ENCODE data around the gene SENP3.

Gene SENP3

GRCh38 chr17:7576432-7576937 is 14.8 kb downstream of the SENP3 start:
- Histone ChIP-seq H3K36me3 (replicated peaks) (peaks cover 62% of the 10 kb centered on the region), H3K4me3 (ENCODE audit: low read depth, low read length) (no peak overlapping the region), H3K27ac (no peak overlapping the region), H3K27me3 (replicated peaks) (no peaks in the 10 kb centered on the region)
- DNase-seq, result no peak
- TF ChIP-seq, protein P1, sequence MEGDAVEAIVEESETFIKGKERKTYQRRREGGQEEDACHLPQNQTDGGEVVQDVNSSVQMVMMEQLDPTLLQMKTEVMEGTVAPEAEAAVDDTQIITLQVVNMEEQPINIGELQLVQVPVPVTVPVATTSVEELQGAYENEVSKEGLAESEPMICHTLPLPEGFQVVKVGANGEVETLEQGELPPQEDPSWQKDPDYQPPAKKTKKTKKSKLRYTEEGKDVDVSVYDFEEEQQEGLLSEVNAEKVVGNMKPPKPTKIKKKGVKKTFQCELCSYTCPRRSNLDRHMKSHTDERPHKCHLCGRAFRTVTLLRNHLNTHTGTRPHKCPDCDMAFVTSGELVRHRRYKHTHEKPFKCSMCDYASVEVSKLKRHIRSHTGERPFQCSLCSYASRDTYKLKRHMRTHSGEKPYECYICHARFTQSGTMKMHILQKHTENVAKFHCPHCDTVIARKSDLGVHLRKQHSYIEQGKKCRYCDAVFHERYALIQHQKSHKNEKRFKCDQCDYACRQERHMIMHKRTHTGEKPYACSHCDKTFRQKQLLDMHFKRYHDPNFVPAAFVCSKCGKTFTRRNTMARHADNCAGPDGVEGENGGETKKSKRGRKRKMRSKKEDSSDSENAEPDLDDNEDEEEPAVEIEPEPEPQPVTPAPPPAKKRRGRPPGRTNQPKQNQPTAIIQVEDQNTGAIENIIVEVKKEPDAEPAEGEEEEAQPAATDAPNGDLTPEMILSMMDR (IDR thresholded peaks at IDR 0.05; ENCODE audit: low read depth, low read length, missing control alignments), result no peak
- in situ Hi-C loops (cut with HindIII; ENCODE audit: low pct_ligation_motif_present, low sequenced_read_pairs), result no loop called here

GRCh38 chr17:7577327-7578199 is 15.8 kb downstream of the SENP3 start:
- in situ Hi-C loops (cut with HindIII; ENCODE audit: low pct_ligation_motif_present, low sequenced_read_pairs), result no loop called here

DNA sequence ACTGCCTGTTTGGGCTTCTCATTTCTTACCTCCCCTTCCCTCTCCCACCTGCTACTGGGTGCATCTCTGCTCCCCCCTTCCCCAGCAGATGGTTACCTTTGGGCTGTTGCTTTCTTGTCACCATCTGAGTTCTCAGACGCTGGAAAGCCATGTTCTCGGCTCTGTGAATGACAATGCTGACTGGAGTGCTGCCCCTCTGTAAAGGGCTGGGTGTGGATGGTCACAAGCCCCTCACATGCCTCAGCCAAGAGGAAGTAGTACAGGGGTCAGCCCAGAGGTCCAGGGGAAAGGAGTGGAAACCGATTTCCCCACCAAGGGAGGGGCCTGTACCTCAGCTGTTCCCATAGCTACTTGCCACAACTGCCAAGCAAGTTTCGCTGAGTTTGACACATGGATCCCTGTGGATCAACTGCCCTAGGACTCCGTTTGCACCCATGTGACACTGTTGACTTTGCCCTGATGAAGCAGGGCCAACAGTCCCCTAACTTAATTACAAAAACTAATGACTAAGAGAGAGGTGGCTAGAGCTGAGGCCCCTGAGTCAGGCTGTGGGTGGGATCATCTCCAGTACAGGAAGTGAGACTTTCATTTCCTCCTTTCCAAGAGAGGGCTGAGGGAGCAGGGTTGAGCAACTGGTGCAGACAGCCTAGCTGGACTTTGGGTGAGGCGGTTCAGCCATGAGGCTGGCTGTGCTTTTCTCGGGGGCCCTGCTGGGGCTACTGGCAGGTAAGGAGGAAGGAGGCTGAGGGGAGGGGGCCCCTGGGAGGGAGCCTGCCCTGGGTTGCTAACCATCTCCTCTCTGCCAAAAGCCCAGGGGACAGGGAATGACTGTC is 17.5 kb downstream of the SENP3 start, which contains the start of gene CD68:
TSS of gene CD68 (plus strand) at position 638 of the 833 bp plus-strand sequence. CDS start at position 678, 40 bp downstream.
- no peak within 1 kb of the TSS for H3K4me3 ChIP-seq (ENCODE audit: low read depth, low read length)
- peak within 1 kb of the TSS; percentile 33 for H3K27ac ChIP-seq
- no peaks in the 10 kb centered on the region for H3K27me3 ChIP-seq (replicated peaks)
- peak; percentile 79 for DNase-seq
- peaks cover 49% of the 10 kb centered on the region for H3K36me3 ChIP-seq (replicated peaks)
- TF ChIP-seq, protein P1 (IDR thresholded peaks at IDR 0.05; ENCODE audit: low read depth, low read length, missing control alignments), result no peak
- in situ Hi-C loops (cut with HindIII; ENCODE audit: low pct_ligation_motif_present, low sequenced_read_pairs), result no loop called here

More at GRCh38 chr17:7577327-7578199, 15.8 kb downstream of the SENP3 start:
- no peak overlapping the region for H3K4me3 ChIP-seq (ENCODE audit: low read depth, low read length)
- H3K36me3 ChIP-seq (replicated peaks), result peaks cover 62% of the 10 kb centered on the region
- no peak for DNase-seq
- TF ChIP-seq, protein P1 (IDR thresholded peaks at IDR 0.05; ENCODE audit: low read depth, low read length, missing control alignments), result no peak
- no peak overlapping the region for H3K27ac ChIP-seq
- H3K27me3 ChIP-seq (replicated peaks), result no peaks in the 10 kb centered on the region

DNA sequence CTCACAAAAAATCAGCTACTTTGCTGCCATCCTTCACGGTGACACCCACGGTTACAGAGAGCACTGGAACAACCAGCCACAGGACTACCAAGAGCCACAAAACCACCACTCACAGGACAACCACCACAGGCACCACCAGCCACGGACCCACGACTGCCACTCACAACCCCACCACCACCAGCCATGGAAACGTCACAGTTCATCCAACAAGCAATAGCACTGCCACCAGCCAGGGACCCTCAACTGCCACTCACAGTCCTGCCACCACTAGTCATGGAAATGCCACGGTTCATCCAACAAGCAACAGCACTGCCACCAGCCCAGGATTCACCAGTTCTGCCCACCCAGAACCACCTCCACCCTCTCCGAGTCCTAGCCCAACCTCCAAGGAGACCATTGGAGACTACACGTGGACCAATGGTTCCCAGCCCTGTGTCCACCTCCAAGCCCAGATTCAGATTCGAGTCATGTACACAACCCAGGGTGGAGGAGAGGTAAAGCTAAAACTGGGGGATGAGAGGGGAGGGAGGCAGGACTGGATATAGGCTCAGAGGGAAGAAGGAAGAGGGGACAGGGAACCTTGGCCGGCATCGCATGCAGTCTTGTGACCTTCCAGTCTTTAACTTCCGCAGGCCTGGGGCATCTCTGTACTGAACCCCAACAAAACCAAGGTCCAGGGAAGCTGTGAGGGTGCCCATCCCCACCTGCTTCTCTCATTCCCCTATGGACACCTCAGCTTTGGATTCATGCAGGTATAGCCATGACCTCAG is 18.3 kb downstream of the SENP3 start:
- Histone ChIP-seq H3K27ac (peak overlapping the region; percentile 33), H3K36me3 (replicated peaks) (peaks cover 41% of the 10 kb centered on the region), H3K4me3 (ENCODE audit: low read depth, low read length) (no peak overlapping the region), H3K27me3 (replicated peaks) (no peaks in the 10 kb centered on the region)
- TF ChIP-seq, protein P1 (IDR thresholded peaks at IDR 0.05; ENCODE audit: low read depth, low read length, missing control alignments), result no peak
- in situ Hi-C loops (cut with HindIII; ENCODE audit: low pct_ligation_motif_present, low sequenced_read_pairs), result no loop called here
- DNase-seq, result no peak

Data from brain microvascular endothelial cell (primary cell).